Stimulated activated CD4-positive, alpha-beta T cell treated with anti-CD3 and anti-CD28 coated beads, Interleukin-15, amount 100 ng/mL, for 24 hours (primary cell): Measurements from ENCODE around the gene LENG1.
"Not testable (repeated sequence)": the region's sequence is repeated elsewhere in the genome, so short reads cannot be mapped to it uniquely, and the experiment has no call there.

Source experiments
- DNase-seq: peaks from one replicate; pipeline ENCODE4 v3.0.0-alpha.2; 2020

Gene LENG1

DNA sequence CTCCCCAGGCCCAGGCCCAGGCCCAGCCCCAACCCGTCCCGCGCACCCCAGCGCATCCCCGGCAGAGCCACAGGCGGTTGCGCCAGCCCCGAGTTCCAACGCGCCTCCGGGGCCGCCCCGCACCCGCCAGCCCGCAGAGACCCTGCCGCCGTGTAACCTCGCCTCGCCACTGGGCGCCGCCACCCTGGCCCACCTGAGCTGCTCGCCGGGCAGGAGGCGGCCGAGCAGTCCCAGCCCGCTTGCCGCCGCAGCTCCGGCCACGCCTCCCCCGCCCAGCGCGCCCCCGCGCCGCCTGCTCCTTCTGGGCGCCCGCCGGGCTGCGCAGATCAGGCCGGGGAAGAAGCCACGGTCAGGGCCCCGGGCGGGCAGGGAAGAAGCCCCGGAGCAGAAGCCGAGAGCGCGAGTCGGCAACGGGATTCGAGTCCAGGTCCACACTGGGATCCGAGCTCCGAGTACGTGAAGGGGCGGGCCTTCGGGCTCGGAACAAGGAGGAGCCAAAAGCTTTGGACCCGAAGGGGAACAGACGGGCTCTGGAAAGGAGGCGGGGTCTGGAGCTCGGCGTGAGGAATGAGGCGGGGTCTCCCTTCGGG is 29.7 kb upstream of the LENG1 start, which contains the start of gene MBOAT7:
Gene MBOAT7 (minus strand): TSS at position 436 of the 590 bp plus-strand sequence. CDS start 1,072 bp downstream, outside the sequence.
- DNase-seq = no peak

DNA sequence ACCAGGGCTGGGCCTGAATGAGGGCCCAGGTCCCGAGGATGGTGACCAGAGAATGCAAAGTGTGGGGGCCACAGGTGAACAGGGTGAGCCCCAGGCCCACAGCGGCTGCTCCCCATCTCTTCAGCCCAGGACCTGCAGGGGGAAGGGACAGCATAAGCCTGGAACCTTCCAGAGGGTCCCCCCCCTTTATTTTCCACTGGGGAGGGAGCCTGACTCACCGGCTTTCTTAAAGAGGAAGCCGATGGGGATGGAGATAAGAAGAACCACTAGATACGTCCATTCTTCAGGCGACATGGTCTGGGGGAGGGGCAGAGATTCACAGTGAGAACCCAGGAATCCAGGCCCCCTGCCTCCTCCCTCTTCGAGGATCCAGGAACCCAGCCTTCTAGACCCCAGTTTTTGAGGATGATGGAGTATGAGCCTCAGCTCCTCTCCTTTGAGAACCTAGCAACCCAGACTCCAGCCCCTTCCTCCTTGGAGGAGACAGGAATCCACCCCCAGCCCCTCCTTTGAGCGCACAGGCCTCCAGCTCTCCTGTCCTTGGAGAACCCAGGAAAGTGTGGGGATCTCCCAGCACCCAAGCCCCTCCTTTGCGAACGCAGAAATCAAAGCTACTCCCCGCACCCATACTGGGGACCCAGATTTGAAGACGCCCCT is 28.8 kb upstream of the LENG1 start:
- DNase-seq = peak; percentile 79

DNA sequence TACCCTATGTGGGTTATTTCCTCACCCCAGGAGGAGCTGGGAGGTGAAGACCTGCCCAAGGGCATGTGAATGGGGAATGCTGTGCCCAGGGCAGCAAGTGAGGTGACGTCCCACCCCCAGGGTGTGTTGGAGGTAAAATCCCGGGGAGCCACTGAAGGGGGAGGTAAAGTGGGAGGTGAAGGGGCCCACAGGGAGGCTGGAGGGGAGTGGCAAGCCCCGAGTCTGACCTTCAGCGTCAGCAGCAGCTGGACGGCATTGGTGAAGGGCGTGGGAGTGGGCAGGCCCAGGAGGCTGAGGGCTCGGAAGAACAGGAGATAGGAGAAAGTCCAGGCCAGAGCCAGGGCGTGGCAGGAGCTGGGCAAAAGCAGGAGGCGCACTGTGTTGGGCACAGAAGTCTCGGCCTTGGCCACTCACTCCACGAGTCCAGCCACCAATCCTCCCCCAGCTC is 27.4 kb upstream of the LENG1 start:
- DNase-seq = no peak

DNA sequence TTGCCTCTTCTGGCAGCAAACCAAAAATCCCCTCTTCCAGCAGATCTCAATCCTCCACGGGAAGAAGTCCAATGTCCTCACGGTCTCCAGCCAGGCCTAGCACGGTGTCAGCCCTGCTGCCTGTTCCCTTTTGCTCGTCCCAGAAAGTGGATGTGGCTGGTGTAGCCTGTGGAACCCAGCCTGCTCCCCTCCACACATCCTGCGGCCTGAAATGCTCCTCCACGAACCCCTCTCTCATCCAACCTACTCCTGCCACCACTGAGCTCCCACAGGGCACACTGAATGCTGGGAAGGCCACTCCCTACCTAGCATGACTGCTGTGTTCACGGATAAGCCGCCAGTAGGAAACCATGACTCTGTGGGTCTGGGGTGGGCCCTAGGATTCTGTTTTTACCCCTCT is 26.8 kb upstream of the LENG1 start:
- no peak for DNase-seq

DNA sequence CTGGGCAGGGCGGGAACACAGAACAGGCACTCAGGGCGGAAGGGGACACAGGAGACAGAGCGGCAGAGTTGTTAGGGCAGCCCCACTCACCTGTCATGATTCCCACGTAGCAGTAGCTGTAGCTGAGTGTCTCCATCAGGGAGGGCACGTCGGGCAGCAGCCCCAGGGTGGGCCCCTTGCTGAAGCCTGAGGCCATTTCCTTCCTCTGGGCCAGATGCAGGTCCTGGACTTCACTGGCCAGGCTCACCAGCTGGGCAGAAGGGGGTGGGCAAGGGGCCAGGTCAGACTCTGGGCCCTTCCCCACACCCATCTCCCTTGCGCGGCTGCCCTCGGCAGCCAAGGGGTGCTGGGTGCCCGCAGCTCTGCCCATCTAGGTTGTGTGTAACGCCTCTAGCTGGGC is 23.9 kb upstream of the LENG1 start:
- no peak for DNase-seq

DNA sequence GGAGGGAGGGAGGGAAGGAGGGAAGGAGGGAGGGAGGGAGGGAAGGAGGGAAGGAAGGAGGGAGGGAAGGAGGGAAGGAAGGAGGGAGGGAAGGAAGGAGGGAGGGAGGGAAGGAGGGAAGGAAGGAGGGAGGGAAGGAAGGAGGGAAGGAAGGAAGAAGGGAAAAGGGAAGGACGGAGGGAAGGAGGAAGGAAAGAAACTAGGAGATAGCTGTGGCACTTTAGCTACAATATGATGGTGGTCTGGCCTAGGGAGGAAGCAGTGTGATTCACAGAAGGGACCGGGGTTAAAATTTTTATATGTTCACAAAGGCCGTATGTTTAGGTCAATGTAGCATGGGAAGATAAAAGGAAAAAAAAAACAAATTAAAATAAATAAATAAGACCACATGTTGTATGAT is 22.4 kb upstream of the LENG1 start:
- not testable (repeated sequence) for DNase-seq

DNA sequence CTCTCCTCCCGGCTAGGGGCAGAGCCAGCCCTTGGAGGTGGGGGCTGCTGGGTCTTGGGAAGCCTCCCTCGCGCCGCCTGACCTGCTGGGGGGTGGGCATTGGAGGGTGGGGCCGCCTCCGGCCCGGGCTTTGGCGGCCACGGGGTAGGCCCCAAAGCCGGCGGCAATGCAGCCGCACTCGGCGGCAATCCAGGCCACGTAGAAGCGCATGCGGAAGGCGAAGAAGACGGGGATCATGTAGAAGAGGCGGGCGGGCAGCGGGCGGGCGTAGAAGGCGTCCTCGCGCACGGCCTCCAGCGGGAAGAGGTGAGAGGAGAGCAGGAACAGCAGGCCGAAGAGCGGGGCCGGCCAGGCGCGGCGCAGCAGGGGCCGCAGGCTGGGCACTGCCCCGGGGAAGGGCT is 21.2 kb upstream of the LENG1 start:
- DNase-seq = no peak

DNA sequence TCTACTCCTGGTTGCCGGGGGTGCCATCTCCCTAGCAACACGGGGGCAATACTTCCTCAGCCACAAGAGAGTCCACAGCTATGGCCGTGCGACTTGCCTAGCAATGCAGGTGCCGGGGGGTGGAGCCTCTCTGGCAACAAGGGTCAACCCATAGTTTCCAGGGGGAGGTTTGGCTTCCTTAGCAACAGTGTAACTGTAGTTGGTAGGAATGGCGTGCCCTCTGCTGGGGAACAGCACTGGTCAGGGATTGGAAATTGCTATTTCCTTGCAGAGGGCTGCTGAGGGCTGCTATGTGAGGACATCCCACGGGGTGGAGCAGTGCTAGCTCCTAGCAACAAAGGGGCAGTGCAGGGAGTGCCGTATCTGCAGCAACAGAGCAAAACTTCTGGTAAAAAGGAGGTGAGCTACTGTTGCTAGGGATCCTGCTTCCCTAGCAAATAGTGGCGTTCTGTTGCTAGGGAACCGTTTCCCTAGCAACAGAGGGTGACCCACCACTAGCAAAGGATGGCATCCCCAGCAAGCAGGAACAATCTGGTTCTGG is 20.5 kb upstream of the LENG1 start:
- DNase-seq = no peak

DNA sequence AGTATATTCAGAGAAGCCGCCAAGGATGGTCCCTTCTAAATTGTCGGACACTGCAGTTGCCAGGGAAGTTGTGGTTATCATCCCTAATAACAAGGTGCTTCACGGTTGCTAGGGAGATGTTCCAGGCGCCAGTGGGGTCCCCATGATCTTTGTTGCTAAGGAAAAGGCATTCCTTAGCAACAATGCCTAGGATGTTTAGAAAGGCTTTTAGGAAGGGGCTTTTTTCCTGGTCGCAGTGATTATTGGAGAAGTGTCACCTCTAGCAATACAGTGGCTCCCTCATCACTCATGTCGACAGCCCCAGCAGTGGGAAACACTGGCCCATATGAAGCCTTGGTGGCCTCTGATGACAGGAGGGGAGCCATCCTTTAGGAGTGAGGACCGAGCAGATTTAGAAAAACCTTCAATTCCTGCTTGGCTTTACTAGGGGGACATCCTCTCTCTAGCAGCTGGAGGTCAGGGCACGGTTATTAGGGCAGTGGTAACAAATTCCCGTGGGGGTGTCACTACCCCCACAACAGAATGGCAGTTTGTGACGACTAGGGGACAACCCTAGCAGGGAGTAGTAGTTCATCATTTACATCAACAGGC is 19.8 kb upstream of the LENG1 start:
- no peak for DNase-seq

DNA sequence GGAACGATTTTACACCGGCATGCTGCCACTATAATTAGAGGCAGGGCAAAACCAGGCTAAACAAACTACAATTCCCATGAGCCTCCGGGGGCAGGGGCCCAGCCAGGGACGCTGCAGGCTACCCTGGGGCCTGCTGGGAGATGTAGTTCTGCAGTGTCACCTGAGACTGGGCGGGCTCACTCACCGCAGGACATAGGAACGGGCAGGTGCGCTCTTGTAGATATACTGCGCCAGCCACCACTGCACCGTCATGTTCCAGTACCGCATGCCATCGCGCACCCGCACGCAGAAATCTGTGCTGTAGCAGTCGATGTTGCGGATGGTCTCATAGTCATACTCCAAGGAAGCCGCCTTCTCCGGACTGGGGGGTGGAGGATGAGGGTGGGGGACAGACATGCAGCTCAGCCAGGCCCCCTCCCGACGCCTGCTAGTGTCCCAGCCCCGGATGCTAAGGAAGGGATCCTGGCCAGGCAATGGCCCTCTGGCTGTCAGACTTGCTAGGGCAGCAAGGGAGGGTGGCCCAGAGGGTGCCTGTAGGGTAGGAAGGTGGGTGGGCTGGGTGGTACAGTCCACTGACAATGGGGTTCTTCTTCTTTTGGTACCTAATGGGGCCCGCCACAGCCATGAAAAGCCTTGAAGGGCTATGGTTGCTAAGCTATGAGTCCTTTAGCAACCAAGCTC is 19.2 kb upstream of the LENG1 start:
- peak; percentile 50 for DNase-seq

DNA sequence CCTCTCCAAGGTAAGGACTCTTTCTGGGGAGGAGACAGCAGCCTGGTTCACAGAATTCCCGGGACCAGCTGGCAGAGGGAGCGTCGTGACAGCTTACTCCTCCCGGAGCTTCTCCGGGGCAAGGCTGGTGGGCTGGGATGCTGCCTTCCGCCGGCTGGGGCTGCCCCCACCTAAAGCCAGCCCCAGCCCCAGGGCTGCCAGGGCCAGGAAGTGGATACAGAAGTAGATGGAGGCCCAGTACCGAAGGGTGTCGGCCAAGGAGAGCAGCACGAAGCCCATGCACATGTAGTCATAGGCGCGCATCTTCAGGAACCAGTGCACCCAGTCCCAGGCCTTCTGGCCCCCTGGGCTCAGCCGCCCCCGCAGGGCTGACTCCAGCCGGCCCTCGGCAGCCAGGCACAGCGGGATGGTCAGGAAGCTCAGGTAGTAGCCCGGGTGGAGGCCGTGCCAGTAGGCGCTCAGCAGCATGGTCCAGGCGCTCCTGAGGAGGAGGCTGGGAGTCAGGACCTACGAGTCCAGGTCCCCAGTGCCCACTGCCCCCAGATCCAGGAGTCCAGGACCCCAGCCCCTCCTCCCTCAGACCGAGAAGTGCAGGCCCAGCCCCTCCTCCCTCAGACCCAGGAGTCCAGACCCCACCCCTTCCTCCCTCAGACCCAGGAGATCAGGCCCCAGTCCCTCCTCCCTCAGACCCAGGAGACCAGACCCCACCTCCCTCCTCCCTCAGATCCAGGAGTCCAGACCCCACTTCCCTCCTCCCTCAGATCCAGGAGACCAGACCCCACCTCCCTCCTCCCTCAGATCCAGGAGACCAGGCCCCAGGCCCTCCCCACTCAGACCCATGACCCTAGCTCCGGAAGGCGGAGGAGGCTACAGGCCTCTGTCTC is 14.7 kb upstream of the LENG1 start:
- DNase-seq = no peak

DNA sequence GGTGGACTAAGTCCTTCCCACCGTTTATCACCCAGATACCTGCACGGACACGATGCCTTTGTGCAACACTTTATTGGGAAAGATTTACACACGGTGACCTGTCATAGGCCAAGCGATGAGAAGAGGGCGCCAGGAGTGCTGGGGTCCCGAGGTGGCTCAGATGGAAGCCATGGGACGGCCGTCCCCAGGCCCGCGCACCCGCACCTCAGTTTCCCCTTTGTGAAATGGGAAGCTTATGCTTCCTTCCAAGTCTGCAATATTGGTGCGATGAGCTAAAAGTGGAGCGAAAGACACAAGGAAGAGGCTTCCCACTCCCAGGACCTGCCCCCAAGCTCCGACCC is 13.8 kb upstream of the LENG1 start:
- DNase-seq = no peak

DNA sequence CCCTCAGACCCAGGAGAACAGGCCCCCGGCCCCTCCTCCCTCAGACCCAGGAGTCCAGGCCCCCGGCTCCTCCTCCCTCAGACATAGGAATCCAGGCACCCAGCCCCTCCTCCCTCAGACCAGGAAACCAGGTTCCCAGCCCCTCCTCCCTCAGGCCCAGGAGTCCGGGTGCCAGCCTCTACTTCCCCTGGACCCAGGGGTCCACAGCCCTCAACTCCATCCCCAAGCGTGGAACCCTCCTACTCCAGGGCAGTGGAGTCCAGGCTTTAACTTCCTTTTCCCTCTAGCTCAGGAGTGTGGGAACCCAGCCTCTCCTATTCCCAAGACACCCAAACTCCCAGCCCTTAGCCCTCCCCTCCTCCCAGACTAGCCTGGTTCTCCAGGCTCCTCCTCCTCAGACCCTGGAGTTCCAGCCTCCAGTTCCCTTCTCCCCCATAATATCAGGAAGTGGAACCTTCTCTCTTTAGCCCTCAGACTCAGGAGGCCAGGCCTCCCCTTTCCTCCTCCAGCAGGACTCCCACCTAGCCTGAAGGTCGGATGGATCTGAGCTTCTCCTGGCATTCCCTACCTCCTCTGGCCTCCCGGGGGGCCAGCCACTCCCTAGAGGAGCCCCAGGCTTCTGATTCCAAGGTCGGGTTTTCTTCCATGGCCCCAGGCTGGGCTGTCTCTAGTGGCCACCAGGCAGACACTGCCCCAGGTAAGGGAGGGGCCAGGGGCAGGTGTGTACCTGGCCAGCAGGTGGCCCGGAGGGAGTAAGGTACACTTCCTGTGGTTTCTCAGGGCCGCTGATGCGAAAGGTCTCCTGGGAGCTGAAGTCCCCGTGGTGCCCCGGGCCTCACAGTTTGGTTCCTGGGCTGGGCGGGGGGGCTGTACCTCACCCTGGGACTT is 13.2 kb upstream of the LENG1 start, which contains the start of gene TMC4:
Gene TMC4 (minus strand): TSS at position 690 of the 888 bp plus-strand sequence. CDS start 43 bp downstream, at position 647.
- DNase-seq = no peak

DNA sequence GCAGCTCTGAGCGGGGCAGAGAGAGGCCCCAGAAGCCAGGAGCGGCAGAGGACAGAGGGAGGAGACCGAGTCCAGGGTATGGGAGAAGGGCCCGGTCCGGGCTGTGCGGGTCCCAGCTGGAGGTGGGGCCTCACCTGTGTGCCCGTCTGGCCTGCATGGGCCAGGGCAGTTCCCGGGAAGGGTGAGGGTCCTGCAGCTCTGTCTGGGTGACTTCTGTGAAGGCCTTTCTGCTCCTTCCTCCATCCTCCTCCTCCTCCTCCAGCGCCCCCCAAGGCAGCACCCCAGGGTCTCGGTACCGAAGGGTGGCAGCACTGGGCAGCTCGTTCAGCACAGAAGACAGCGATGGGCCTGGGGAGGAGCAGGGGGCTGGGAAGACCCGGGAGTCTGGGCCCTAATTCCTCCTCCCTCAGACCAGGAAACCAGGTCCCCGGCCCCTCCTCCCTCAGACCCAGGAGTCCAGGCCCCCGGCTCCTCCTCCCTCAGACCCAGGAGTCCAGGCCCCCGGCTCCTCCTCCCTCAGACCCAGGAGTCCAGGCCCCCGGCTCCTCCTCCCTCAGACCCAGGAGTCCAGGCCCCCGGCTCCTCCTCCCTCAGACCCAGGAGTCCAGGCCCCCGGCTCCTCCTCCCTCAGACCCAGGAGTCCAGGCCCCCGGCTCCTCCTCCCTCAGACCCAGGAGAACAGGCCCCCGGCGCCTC is 12.4 kb upstream of the LENG1 start:
- DNase-seq = not testable (repeated sequence)

DNA sequence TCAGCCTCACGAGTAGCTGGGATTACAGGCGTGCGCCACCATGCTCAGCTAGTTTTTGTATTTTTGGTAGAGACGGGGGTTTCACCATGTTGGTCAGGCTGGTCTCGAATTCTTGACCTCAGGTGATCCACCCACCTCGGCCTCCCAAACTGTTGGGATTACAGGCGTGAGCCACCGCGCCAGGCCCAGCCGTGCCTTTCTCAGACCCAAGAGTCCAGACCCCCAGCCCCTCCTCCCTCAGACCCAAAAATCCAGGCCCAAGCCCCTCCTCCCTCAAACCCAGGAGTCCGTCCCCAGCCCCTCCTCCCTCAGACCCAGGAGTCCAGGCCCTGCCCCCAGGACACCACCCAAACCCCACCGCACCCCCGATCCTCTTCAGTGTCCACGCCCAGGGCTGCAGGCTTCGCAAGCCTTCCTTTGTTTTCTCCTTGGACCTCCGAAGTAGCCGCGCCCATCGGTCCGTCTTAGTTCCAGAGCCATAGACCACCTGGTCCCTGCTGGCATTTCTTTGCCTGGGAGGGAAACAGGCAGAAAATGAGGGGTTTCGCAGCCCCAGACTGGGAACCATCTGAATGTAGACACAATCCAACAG is 9.7 kb upstream of the LENG1 start:
- no peak for DNase-seq

DNA sequence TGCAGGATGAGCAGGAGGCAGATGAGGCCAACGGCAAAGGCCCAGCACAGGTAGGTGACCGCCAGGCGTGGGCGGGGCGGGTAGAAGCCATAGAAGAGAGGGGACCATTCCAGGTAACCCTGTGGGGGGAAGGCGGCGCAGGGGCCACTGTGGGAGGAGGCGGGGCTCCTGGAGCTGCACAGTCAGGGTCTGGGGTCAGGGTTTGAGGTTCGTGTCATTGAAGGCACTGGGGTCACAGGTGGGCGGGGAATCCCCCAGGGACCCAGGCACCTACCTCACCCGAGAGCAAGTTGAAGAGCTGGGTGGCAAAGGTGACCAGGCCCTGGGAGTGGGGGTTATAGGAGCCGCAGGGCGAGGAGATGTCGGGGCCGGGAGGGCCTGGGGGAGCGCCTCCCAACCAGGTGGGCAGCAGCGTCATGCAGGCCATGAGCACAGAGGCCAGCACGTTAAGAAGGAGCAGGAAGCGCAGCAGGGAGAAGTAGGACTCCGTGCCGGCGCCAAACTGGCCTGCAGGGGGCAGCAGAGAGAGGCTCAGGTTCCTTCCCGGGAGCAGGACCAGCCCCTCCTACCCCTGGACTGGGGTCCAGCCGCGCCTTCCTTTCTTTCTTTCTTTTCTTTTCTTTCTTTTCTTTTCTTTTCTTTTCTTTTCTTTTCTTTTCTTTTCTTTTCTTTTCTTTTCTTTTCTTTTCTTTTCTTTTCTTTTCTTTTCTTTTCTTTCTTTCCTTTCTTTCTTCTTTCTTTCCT is 8.8 kb upstream of the LENG1 start:
- peak; percentile 96 for DNase-seq

DNA sequence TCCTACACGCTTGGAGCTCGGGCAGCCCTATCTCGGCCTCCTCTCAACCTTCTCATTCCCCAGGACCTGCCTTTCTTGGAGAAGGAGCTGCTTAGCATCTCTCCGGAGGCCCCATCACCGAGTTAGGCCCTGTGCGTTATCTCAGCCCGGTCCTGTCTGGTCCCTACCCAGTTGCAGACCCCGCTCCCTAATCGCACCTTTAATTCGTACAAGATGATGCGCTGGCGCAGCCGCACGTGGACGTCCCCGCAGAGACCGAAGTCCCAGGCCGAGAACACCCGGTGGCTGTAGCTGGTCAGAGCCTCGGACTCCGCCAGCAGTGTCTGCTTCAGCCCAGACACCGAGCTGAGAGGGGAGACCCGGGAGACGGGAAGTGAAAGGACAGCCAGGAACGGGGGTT is 5.7 kb upstream of the LENG1 start:
- DNase-seq = no peak

DNA sequence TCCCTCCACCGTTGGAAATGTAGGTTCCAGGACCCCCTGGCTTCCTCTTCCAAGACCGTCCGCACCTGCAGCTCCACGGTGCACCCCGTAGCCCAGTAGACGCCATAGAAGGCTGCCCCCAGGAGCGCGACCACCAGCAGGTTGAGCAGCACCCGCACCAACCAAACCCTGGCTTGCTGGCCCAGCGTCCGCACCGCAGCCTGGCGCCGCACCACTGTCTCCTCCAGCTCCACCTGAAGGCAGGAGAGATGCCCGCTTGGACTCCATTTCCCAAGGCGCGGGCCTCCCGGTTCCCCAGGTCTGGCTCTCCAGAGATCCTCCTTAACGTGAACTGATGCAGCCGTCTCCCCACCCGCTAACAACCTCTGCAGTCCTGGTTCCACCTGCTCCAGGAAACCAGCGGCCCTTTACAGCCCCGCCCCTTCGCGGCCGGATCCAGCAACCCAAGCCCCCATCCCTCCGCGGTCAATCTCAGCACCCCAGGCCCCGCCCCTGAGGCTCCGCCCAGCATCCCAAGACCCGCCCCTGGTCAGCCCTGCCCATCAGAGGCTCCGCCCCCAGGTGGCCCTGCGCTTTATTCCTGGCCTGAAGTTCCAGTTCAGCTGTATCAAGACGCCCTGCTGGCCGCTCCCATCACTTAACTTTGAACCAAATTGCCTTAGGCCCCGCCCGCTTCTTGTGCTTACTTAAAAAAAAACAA is 5.0 kb upstream of the LENG1 start:
- peak; percentile 76 for DNase-seq

DNA sequence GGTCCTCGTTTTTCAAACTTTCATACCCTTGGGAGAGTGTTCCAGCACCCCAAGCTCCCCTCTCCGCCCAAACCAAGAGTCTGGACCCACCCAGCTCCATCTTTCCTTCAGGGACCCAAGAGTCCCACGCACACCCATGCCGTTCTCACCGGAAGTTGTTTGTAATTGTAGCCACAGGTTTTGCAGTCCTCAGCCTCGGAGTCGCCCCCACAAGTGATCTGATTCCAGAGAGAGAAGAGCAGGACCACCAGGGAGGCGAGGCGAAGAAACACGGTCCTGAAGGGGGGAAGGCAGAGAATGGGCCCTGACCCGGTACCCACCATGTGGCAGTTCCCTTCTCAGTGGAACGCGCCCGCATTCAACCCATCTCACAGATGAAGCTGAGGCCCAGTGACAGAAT is 3.4 kb upstream of the LENG1 start:
- no peak for DNase-seq
